Duodenal mucosa (tissue), 2 donors: ENCODE measurements around the gene AXIN2.
"Not testable (repeated sequence)": the region's sequence is repeated elsewhere in the genome, so short reads cannot be mapped to it uniquely, and the experiment has no call there.

Experiments
- H3K27ac ChIP-seq: one replicate; pipeline ENCODE4 v1.7.0; 2013; ENCODE audit warnings: low read depth, low read length
- H3K27me3 ChIP-seq, 2 donors: one replicate each; pipeline ENCODE4 v1.7.0; 2013; ENCODE audit warnings: low read length in 2 of 2, control low read depth in 1 of 2; ENCODE audit not compliant: insufficient read depth in 2 of 2, control insufficient read depth in 1 of 2
- H3K36me3 ChIP-seq, 2 donors: one replicate each; pipeline ENCODE4 v1.7.0; 2013; ENCODE audit warnings: low read length in 2 of 2, control low read depth in 1 of 2; ENCODE audit not compliant: insufficient read depth in 2 of 2, control insufficient read depth in 1 of 2
- H3K4me1 ChIP-seq, 2 donors: one replicate each; pipeline ENCODE4 v1.7.0; 2013; ENCODE audit warnings: low read length in 2 of 2, control low read depth in 1 of 2; ENCODE audit not compliant: insufficient read depth in 2 of 2, control insufficient read depth in 1 of 2
- H3K4me3 ChIP-seq, 2 donors: one replicate each; pipeline ENCODE4 v1.7.0; 2013; ENCODE audit warnings: low read length in 2 of 2, low read depth in 1 of 2
- H3K9ac ChIP-seq, 2 donors: one replicate each; pipeline ENCODE4 v1.7.0; 2013; ENCODE audit warnings: low read length in 2 of 2, low read depth in 1 of 2
- H3K9me3 ChIP-seq, 2 donors: one replicate each; pipeline ENCODE4 v1.7.0; 2013; ENCODE audit warnings: low read length in 2 of 2, control low read depth in 1 of 2; ENCODE audit not compliant: control insufficient read depth in 1 of 2

The AXIN2 gene

DNA sequence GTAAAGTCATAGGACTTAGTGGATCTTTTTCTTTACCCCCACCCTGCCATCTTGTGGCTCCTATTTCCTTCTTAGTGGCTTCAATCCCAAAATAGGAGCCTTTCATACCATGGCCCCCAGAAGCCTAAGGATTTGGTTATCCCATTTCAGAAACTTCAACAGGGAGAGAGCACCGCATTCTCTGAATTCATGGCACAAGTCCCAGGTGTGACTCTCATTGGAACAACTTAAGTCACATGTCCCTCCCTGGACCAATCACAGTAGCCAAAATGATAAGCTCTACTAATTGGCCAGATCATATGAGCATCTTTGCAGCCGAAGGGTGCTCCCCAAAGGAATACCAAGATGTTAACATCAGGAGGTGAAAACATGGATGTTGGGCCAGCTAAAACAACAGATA lies 43.2 kb downstream of the AXIN2 start:
- H3K4me1 ChIP-seq = no peaks in the 10 kb centered on the region
- no peaks in the 10 kb centered on the region for H3K27me3 ChIP-seq
- H3K27ac ChIP-seq = no peak overlapping the region
- H3K9ac ChIP-seq = no peak overlapping the region
- H3K36me3 ChIP-seq = no peaks in the 10 kb centered on the region
- no peak overlapping the region for H3K4me3 ChIP-seq
- no peaks in the 10 kb centered on the region for H3K9me3 ChIP-seq

DNA sequence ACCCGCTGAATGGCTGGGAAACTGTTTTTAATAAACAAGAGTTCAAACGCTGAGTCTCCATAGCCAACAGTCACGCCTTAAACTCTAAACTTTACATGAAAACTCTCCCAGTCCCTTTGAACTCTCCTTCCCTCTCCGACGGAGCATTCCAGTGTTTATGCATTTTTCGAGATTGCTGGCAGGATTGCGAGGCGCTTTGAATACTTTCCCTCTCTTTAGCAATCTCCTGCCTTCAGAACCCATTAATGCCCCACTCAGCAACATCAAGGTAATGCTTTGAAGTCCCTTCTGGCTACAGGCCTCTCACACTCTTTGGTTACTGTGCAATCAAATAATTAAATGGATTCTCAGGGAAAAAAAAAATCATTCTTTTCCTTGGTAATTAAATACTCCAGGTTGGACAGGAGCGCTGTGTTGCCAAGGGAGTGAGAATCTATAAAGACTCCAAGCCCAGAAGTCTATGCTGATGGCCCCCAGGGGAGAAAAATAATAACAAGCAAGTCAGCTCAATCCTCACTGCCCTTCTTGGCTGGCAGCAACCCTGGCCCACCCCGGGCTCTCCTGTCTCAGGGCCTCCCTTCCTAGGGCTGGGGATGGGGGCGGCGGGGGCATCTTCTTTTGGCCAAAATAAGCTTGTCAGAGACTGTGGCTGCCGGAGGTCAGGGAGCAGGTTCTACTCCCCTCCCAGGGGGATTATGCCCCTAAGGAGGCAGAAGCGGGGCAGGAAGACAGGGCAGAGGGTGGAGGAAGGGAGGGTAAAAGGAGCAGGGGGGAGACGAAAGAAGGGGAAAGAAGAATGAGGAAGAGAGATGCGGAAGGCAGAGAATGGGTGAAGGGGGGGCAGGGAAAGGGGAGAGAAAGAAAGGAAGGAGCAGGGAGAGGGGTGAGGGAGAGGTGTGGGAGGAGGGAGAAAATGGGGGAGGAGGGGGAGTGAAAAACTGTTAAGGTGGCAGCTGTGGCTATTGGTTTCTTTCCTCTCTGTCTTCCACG lies 45.2 kb downstream of the AXIN2 start:
- H3K9me3 ChIP-seq = no peaks in the 10 kb centered on the region
- H3K27me3 ChIP-seq = no peaks in the 10 kb centered on the region
- no peak overlapping the region for H3K4me3 ChIP-seq
- no peak overlapping the region for H3K27ac ChIP-seq
- no peaks in the 10 kb centered on the region for H3K36me3 ChIP-seq
- no peak overlapping the region for H3K9ac ChIP-seq
- H3K4me1 ChIP-seq = no peaks in the 10 kb centered on the region

GRCh38 chr17:65515512-65515911 lies 45.9 kb downstream of the AXIN2 start:
- no peaks in the 10 kb centered on the region for H3K27me3 ChIP-seq
- no peaks in the 10 kb centered on the region for H3K36me3 ChIP-seq
- H3K9me3 ChIP-seq = no peaks in the 10 kb centered on the region
- H3K27ac ChIP-seq = no peak overlapping the region
- H3K4me1 ChIP-seq = no peaks in the 10 kb centered on the region
- no peak overlapping the region for H3K9ac ChIP-seq
- H3K4me3 ChIP-seq = no peak overlapping the region

DNA sequence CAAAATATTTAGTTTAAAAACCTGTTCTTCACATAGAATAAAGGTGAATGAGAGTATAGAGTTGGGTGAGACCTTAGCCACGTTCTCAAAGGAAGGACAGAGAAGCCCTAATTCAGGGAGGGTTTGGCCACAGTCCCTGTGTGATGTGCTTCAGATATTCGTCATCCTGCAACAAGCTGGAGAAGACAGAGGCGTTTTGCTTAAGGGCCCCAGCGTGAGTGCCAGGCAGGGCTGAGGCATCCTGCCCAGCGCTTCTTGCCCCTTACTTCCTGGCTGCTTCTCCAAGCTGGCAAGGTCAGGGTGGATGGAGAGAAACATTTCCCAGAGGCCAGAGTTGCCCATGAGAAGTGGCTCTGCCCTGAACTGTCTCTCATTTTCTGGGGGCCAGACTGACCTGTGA lies 46.9 kb downstream of the AXIN2 start:
- Histone ChIP-seq H3K27me3 (no peaks in the 10 kb centered on the region), H3K27ac (no peak overlapping the region), H3K4me3 (no peak overlapping the region), H3K9me3 (no peaks in the 10 kb centered on the region), H3K4me1 (no peaks in the 10 kb centered on the region), H3K36me3 (no peaks in the 10 kb centered on the region), H3K9ac (no peak overlapping the region)

DNA sequence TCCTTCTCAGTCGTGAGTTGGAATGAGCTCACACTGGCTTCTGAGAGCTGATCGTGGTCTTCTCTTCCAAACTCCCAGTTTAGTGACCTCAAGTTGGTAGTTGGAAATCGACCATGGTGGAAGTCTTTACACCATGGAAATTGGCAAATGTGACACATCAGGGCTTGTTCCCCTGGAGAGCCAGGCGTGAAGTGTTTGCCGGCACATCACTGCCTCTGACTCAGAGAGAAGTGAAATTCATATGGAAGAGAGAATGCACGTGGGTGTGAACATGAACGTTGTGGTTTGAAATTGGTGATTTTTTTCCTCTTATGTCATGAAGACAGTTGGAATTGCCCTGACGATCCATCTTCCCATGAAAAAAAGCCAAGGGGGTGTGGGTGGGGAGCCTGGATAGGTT lies 47.4 kb downstream of the AXIN2 start:
- no peak overlapping the region for H3K4me3 ChIP-seq
- H3K36me3 ChIP-seq = no peaks in the 10 kb centered on the region
- H3K9me3 ChIP-seq = no peaks in the 10 kb centered on the region
- no peak overlapping the region for H3K27ac ChIP-seq
- no peaks in the 10 kb centered on the region for H3K27me3 ChIP-seq
- no peak overlapping the region for H3K9ac ChIP-seq
- no peaks in the 10 kb centered on the region for H3K4me1 ChIP-seq

DNA sequence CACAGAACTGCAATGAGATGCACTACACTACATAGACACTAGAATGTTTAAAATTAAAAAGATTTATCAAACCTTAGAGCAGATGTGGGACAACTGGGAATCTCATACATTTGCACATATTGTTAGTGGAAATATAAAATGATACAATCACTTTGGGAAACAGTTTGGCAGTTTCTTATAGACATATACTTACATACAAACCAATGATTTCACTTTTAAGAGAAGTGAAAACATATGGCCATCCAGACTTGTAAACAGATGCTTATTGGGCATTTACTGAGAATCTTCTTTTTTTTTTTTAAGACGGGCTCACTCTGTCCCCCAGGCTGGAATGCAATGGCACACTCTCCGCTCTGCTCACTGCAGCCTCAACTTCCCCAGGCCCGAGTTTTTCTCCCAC lies 50.1 kb downstream of the AXIN2 start:
- no peak overlapping the region for H3K4me3 ChIP-seq
- H3K36me3 ChIP-seq = no peaks in the 10 kb centered on the region
- H3K27ac ChIP-seq = no peak overlapping the region
- no peaks in the 10 kb centered on the region for H3K27me3 ChIP-seq
- no peaks in the 10 kb centered on the region for H3K4me1 ChIP-seq
- no peak overlapping the region for H3K9ac ChIP-seq
- H3K9me3 ChIP-seq = no peaks in the 10 kb centered on the region

GRCh38 chr17:65509032-65509431 lies 52.4 kb downstream of the AXIN2 start:
- Histone ChIP-seq H3K9me3 (no peaks in the 10 kb centered on the region), H3K9ac (no peak overlapping the region), H3K4me1 (no peaks in the 10 kb centered on the region), H3K27ac (no peak overlapping the region), H3K36me3 (no peaks in the 10 kb centered on the region), H3K27me3 (no peaks in the 10 kb centered on the region), H3K4me3 (no peak overlapping the region)

GRCh38 chr17:65504673-65505072 lies 56.8 kb downstream of the AXIN2 start:
- H3K4me1 ChIP-seq, H3K36me3 ChIP-seq, H3K27me3 ChIP-seq, H3K9me3 ChIP-seq, H3K9ac ChIP-seq, H3K27ac ChIP-seq, H3K4me3 ChIP-seq: not testable (repeated sequence)

GRCh38 chr17:65504141-65504540 lies 57.3 kb downstream of the AXIN2 start:
- H3K4me1 ChIP-seq = no peaks in the 10 kb centered on the region
- no peak overlapping the region for H3K27ac ChIP-seq
- H3K9me3 ChIP-seq = no peaks in the 10 kb centered on the region
- no peak overlapping the region for H3K9ac ChIP-seq
- no peaks in the 10 kb centered on the region for H3K27me3 ChIP-seq
- no peak overlapping the region for H3K4me3 ChIP-seq
- H3K36me3 ChIP-seq = no peaks in the 10 kb centered on the region

GRCh38 chr17:65503557-65503956 lies 57.9 kb downstream of the AXIN2 start:
- no peak overlapping the region for H3K9ac ChIP-seq
- no peaks in the 10 kb centered on the region for H3K9me3 ChIP-seq
- H3K27ac ChIP-seq = no peak overlapping the region
- H3K4me3 ChIP-seq = no peak overlapping the region
- no peaks in the 10 kb centered on the region for H3K4me1 ChIP-seq
- no peaks in the 10 kb centered on the region for H3K36me3 ChIP-seq
- no peaks in the 10 kb centered on the region for H3K27me3 ChIP-seq
